HG03575 (cell line): ENCODE data around the gene HAGHL.

ENCODE experiments used
- ATAC-seq: cut with Tn5 transposase; IDR thresholded peaks from one replicate; pipeline ENCODE4 v1.9.1; 2021; ENCODE audit not compliant: unreplicated experiment, insufficient number of reproducible peaks, low FRiP score; ENCODE audit errors: extremely low read depth

The HAGHL gene

DNA sequence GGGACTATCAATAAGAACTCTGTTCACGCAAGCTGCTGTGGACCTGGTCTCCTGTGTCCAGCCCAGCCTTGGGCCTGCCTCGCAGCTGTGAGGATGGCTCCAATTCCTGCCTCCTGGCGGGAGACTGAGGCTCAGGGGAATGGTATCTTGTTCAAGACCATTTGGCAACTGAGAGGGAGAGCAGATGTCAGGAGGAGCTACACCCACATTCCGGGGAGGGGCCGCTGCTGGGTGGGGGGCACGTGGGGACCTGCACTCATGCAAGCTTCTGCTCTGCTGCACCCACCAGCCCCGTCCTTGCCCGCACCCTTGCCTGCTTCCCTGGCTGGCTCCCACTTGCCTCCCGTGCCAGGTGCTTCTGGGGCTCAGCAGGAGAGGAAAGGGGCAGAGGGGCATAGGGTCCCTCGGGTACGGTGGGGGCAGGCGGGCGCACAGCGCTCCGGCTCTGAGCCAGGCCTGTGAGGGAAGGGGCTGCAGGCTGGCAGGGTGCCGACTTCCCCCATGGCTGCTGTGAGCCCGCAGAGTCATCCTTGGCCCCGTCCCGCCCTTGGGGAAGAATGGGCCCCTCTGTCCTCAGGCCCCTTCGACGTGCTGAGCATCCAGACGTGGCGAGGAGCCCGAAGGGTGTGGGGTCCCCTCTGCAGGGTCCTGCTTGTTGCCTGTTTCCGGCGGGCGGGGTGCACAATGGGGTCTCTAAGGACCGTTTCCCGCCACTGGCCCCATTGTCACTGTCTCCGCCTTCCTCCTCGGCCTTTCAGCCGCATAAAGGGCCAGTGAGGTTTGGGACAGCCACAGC lies 9.3 kb upstream of the HAGHL start:
- no peak for ATAC-seq

DNA sequence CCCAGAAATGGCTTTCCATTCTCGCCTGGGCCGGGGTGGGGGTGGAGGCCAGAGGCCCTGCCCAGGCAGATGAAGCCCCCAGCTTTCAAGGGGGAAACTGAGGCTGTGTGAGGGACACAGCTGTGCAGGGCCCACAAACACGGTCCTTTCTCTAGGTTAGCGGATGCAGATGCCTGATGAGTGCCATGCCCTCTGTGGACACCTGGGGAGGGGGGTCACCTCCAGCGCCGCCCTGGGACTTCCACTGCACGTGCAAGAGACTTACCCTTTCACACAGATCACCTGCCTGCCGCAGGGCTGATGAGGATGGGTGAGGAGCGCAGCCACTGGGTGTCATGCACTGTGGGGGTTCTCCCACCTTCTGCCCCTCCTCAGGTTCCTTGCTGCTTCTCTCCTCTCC lies 8.5 kb upstream of the HAGHL start:
- ATAC-seq, result no peak

DNA sequence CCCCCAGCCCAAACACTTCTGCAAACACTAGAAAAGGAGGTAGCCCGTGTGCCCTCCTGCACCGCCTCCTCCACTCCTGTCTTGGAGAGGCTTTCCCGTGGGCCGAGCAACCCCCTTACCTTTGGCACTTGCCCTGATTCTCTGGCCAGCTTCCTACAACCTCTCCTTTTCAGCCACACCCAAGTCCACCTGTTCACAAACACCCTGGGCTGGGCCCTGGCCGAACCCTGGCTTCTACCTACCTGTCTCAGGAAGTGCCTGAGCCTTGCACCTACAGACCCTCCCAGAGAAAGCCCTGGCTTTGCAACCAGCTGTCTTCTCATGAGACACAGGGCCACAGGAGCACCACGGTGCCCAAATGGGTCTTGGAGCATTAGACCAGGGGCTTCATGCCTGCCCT lies 8.0 kb upstream of the HAGHL start:
- ATAC-seq, result no peak

DNA sequence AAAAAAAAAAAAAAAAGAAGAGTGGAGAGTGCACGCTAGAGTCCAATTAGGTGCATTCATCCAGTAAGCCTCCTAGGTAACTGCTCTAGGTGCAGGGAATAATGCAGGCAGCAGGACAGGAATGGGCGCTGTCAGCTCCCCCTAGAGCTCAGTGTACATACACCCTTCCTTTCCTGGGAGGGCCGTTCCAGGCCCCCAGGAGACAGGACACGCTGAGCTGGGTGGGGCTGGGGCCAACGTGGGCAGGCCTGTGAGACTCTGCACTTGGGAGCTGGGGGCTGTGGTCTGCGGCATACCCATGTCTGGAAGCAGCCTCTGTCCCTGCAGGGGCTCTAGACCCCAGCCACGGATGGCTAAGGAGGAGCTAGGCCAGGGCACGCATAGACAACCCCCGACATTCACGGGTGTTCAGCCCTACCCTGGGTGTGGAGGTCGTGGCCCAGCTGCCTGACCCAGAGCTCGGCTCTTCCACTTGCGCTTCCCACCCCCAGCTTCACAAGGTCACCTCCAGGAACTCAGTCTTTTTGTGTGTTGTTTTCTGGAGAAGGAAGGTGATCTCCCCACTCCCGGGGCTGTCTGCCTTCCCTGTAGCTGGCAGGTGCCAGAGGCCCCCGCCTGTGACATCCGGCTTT lies 7.0 kb upstream of the HAGHL start:
- ATAC-seq, result no peak

DNA sequence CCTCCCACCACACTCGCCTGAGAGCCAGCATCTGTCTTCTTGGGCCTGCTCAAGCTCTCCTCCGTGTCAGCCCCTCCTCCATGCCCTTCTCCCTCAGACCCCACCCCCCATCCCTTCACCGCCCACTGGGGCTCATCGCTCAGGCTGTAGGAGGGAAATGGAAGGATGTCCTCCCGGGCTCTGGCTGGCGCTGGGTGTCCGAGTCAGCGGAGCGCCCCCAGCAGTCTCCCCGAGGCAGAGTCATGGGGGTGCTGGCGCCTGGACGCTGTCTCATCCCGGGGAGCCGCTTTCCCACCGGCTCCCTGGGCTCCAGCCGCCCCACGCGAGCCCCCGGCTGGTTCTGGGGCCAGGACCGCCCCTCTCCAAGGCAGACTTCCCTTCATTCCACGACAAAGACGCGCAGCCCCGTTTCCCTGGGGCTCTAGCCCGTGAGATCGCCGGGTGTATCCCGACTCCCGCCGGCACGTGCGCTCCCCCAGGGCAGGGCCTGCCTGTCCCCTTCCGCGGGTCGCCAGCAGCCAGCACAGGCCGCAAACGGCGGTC lies 6.4 kb upstream of the HAGHL start:
- ATAC-seq, result no peak

DNA sequence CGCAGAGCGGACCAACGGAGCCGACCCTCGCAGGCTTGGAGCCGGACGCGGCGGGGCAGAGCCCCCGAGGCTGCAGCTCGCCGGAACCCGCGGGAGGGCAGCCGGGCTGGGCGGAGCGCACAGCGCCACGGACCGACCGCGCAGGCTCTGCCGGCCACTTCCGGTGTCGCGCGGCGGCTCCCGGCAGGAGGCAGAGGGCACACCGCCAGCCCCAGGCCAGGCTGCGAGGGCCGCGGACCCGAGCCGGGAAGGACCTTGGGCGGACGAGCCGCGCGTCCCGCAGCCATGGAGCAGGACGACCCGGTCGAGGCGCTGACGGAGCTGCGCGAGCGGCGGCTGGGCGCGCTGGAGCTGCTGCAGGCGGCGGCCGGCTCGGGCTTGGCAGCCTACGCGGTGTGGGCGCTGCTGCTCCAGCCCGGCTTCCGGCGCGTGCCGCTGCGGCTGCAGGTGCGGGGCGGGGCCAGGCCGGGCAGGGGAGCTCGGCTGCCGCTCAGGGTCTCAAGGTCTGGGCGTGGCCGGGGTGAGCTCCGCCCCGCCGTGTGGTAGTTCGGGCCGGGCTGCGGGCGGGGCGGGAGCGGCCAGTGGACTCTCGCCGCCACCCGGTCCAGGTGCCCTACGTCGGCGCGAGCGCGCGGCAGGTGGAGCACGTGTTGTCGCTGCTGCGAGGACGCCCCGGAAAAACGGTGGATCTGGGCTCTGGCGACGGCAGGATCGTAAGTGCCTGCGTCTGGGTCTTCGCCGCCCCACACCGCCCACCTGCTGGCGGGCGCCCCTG lies 5.7 kb upstream of the HAGHL start, which contains the start of gene ANTKMT:
Gene ANTKMT (plus strand): TSS at position 157 of the 775 bp plus-strand sequence. CDS start 129 bp downstream, at position 286.
- ATAC-seq, result no peak

DNA sequence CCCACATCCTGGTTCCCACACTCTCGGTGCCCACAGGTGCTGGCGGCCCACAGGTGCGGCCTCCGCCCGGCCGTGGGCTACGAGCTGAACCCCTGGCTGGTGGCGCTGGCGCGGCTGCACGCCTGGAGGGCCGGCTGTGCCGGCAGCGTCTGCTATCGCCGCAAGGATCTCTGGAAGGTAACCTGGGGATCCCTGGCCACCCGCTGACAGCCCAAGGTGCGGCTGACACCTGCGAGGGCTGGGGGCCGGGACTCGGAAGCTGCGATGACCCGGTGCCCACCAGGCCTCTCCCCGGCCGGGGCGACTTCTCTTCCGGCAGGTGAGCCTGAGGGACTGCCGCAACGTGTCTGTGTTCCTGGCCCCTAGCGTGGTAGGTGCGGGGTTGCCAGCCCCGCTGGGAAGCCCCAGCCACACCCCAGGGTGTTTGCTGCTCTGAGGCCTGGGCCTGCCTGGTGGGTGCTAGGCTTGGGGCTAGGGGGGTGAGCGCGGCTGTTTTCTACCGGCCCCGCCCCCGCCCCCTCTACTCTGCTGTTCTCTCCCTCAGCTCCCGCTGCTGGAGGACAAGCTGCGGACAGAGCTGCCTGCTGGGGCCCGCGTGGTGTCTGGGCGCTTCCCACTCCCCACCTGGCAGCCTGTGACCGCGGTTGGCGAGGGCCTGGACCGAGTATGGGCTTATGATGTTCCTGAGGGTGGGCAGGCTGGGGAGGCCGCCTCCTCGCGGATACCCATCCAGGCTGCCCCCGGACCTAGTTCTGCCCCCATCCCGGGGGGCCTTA lies 5.0 kb upstream of the HAGHL start:
- ATAC-seq, result no peak

DNA sequence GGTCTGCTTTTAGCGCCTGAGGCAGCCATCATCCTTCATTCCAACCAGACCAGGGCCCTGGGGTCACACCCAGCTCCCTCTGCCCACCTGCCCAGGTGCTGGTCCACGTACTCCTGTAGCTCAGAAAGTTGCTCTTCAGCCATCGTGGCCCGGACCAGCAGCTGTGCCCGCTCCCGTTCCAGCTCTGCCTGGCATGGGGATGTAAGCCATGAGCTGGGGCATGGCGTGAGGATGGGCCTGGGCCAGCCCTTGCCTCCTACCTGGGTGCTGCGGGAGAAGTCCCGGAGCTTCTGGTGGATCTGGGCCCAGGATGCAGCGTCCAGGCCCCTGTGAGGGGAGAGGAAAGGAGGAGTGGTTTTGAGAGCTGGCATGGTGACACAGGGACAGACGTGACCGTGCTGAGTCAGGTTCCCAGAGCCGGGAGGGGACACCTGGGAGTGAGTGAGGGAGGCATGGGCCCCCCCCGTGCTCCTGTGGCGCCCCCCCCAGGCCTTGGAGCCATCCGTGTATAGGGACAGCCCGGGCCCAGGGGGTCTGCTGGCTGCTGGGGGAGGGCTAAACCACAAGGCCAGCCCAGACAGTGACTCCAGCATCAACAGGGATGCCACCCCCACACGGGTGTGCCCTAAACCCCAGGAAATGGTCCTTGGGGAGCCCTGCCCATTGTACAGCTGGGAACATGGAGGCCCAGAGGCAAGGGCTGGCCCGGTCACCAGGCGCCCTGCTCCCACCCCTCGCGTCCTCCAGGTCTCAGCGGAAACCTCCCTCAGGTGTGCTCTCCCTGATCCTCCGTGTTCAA lies 3.9 kb upstream of the HAGHL start:
- no peak for ATAC-seq

DNA sequence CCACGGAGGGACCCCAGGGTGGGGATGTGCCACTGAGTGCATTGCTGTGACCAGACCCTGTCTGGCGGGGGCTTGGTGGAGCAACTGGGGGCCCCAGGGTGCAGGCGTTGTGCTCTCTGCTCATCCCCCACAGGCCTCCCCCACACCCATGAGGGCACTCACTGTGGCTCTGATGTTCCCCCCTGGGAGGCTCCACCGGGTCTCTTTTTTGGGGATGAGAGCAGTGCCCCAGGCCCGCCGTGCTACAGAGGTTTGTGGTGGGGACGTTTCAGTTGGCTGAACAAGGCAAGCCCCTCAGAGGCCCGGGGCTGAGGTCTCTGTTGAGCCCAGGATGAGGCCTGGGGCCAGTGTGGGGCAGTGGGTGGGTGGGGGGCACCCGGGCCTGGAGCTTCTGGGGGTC lies 3.2 kb upstream of the HAGHL start:
- no peak for ATAC-seq

DNA sequence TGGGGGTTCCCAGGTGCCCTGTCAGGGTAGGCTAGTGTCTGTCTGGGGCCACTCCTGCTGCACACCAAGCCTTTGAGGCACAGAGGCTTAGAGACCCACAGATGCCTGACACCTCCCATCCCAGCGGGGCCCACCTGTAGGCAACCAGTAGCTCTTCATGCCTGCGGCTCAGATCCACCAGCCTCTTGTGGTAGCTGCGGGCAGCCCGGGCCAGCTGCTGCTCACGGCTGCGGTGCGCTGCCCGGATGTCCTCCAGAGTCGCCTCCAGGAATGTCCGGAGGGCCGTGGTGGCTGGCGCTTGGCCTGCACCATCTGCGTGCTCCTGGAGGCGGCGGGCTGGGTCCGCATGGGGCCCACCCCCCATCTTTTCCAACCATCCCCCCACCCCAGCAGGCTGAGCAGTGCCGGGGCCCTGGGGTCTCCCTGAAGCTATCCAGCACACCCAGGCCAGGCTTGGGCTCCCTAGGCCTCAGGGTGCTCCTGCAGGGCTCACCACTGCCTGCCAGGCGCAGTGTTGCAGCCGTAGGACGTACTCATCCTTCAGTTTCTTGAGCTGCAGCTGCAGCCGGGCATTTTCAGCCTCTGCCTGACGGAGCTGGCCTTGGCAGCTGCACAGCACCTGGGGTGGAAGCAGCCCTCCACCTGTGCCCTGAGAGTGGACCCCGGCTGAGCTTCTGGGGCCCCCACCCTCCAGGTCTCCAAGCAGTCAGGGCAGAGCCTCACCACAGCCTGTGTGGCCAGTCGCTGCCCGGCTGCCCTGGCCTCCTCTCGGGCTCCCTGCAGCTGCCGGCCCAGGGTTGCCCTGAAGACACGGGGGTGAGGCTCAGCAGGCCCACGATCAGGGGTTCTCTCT lies 2.5 kb upstream of the HAGHL start:
- ATAC-seq, result no peak

DNA sequence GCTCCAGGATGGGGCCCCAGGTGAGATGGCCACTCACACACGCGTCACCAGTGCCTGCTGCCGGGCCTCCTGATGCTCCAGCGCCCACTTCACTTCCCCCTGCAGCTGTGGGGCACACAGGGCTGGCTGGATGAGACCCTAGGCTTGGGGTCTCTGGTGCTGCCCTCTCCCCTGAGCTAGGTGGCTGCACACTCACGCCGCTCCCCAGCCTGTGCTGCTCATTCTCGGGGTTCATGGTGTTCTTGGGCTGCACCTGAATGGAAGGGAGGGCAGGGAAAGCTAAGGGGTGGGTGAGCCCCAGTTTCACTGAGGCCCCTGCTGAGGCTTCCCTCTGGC lies 1.9 kb upstream of the HAGHL start:
- ATAC-seq, result no peak

DNA sequence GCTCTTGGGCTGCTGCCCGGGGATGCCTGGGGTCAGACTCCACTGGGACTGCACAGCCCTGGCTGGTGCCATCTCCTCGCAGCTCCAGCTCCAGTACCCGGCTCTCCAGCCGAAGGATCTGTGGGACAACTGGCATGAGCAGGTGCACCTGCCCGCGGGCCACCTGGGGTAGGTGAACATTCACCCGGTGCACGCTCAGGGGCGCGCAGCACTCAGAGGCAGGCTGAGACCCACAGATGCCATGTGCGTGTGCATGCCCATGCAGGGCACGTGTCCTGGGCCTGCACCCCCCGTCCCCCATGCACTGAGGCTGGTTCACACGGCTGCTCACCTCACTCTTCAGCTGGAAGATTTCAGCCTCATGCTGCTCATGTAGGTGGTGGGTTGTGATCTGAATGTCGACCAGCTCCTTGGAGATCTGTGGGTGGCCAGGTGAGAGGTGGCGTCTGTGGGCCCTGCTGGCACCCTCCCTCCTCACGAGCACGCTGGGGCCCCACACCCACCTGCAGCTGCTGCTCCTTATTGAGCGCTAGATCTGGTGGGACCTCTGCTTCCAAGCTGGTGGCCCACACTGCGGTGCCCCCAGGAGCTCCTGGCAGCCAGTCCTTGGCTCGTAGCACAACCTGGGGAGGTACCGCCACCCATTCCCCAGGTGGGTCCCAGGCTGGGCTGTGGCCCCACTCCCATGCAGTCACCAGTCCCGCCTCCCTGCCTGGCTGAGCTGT lies 1.3 kb upstream of the HAGHL start:
- no peak for ATAC-seq

DNA sequence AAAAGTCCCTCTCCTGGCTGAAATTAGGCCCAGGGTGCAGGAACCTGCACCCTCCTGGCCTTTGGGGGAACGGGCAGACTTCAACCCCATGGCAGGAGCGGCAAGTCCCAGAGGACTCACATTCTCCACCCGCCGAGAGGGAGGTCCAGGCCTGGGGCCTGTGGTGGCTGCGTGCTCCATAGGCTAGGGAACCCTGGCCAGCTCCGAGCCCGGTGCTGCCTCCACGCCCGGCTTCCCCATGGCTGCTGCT lies 793 bp upstream of the HAGHL start:
- ATAC-seq, result no peak

DNA sequence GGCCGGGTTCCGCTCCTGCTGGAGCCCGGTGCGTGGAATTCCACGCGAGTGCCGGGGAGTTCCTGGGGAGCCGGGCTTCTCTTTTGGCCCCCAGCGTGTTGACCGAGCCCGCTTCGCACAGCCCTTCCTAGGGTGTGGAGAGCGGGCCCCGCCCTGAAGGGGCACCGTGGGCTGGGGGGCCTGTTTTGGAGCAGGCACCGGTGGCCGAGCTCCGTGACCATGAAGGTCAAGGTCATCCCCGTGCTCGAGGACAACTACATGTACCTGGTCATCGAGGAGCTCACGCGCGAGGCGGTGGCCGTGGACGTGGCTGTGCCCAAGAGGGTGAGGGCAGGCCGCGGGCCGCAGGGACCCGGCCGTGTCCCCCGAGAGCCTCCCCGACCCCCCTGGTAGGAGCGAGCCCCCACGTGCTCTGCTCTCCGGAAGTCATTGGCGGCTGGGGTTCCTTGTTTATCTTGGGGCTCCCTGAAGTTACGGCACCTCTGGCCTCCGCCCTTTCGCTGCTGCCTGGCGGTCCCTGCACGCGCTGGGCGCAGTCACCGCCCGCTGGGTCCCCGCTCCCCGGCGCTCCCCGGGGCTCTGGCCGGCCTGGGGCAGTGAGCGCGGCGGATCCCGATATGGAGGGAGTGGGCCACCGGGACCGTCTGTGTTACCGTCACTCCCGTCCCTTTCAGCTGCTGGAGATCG lies 528 bp downstream of the HAGHL start:
- ATAC-seq, result no peak

DNA sequence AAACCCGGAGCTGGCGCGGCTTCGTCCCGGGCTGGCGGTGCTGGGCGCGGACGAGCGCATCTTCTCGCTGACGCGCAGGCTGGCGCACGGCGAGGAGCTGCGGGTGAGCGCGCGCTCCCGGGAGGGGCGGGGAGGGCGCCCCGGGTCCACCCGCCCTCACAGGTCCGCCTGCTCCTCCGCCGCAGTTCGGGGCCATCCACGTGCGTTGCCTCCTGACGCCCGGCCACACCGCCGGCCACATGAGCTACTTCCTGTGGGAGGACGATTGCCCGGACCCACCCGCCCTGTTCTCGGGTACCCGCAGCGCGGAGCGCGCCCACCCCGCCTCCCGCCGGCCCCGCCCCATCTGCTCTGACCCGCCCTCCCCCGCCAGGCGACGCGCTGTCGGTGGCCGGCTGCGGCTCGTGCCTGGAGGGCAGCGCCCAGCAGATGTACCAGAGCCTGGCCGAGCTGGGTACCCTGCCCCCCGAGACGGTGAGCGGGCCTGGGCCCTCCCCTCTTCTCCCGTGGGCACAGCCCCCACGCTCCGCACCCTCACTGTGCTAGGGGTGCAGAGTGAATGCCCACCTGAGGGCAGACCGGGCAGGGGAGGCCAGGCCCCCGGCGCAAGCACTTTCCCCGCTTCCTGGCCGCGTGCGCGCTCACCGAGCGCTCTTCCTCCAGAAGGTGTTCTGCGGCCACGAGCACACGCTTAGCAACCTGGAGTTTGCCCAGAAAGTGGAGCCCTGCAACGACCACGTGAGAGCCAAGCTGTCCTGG lies 1.4 kb downstream of the HAGHL start:
- ATAC-seq, result no peak
